PC-9 (cell line): ENCODE data around the gene TLR3. TPM values are rescaled to one million over a fixed set of nuclear protein-coding genes. Genes with fewer than 3 reads are reported as not detected.

ENCODE experiments used
- BruUV-seq: library from RNA; stranded (reverse); fragments of 400-500 nt; replicated peaks from 2 replicates; lab custom pipeline; 2021; lab: Mats Ljungman, UMichigan
- CTCF ChIA-PET: fragments of 300-600 bp; sonication (Branson Sonifier 250); formaldehyde crosslinking; loops from one replicate; lab custom pipeline; 2022; ENCODE audit warnings: antibody characterized with exemption; lab: Charles Lee
- POLR2A ChIA-PET: fragments of 300-600 bp; sonication (Branson Sonifier 250); formaldehyde crosslinking; loops from one replicate; lab custom pipeline; 2022; ENCODE audit warnings: antibody characterized with exemption; ENCODE audit not compliant: unreplicated experiment; lab: Charles Lee
- DNase-seq, 2 experiments: peaks; one replicate each; pipeline versions ENCODE4 v3.0.0 to v3.0.0-alpha.2; 2015 to 2022; ENCODE audit warnings: mixed read lengths in 1 of 2
- H2AFZ ChIP-seq: fragments of 200-600 bp; sonication (generic); 2 replicates; pipeline ENCODE4 v1.8.1; 2017; ENCODE audit warnings: antibody characterized with exemption
- H3F3A ChIP-seq: fragments of 200-600 bp; sonication (generic); 2 replicates; pipeline ENCODE4 v1.8.1; 2017; ENCODE audit warnings: antibody characterized with exemption, mild to moderate bottlenecking, low read depth; ENCODE audit not compliant: insufficient read depth
- H3K27ac ChIP-seq: fragments of 200-600 bp; sonication (generic); 2 replicates; pipeline ENCODE4 v1.6.1; 2016; ENCODE audit warnings: mixed run types
- H3K27me3 ChIP-seq: fragments of 200-600 bp; sonication (generic); 2 replicates; pipeline ENCODE4 v1.6.1; 2016; ENCODE audit warnings: low read depth, mixed run types; ENCODE audit not compliant: insufficient read depth
- H3K36me3 ChIP-seq: fragments of 200-600 bp; sonication (generic); 2 replicates; pipeline ENCODE4 v1.6.1; 2016; ENCODE audit warnings: low read depth, mixed run types
- H3K4me1 ChIP-seq: fragments of 200-600 bp; sonication (generic); replicated peaks from 2 replicates; pipeline ENCODE4 v1.6.1; 2016; ENCODE audit warnings: mixed run types; ENCODE audit not compliant: insufficient read depth
- H3K4me2 ChIP-seq: fragments of 200-600 bp; sonication (generic); 2 replicates; pipeline ENCODE4 v1.6.1; 2017; ENCODE audit warnings: mixed run types
- H3K4me3 ChIP-seq: fragments of 200-600 bp; sonication (generic); 2 replicates; pipeline ENCODE4 v1.6.1; 2016; ENCODE audit warnings: mixed run types
- H3K79me2 ChIP-seq: fragments of 200-600 bp; sonication (generic); 2 replicates; pipeline ENCODE4 v1.6.1; 2017; ENCODE audit warnings: low read depth, mixed run types
- H3K9me2 ChIP-seq: fragments of 200-600 bp; sonication (generic); 2 replicates; pipeline ENCODE4 v1.8.1; 2017; ENCODE audit warnings: mild to moderate bottlenecking; ENCODE audit not compliant: insufficient read depth
- H3K9me3 ChIP-seq: fragments of 200-600 bp; sonication (generic); 2 replicates; pipeline ENCODE4 v1.8.1; 2016; ENCODE audit warnings: low read depth; ENCODE audit not compliant: insufficient read depth
- H4K20me1 ChIP-seq: fragments of 200-600 bp; sonication (generic); 2 replicates; pipeline ENCODE4 v1.8.1; 2017; ENCODE audit not compliant: insufficient read depth
- EZH2 ChIP-seq: fragments of 200-600 bp; sonication (generic); IDR thresholded peaks from 2 replicates; pipeline ENCODE4 v1.8.0; 2017; ENCODE audit warnings: antibody characterized with exemption, low read depth
- intact Hi-C: fragments of 100-400 bp; cut with micrococcal nuclease; formaldehyde crosslinking; loops from one replicate; pipeline ENCODE4 v1.10.0; 2022; ENCODE audit not compliant: unreplicated experiment
- total RNA-seq: library from RNA; stranded (reverse); gene quantifications from 2 replicates; pipeline ENCODE4 v1.2.3, GENCODE V29; 2021
- TF ChIP-seq, protein P1 (sequence below): fragments of 200-600 bp; sonication (generic); conservative IDR thresholded peaks from 2 replicates; pipeline ENCODE4 v1.6.1; 2017; ENCODE audit warnings: mixed run types, antibody characterized with exemption, mild to moderate bottlenecking, moderate library complexity

Gene TLR3
- total RNA-seq, 1 experiment from 2014 or later: 10.3 TPM

- H3K27me3 ChIP-seq: peaks cover 17% of the 10 kb centered on the region
- H3F3A ChIP-seq: no peaks in the 10 kb centered on the region
Observed at GRCh38 chr4:186108391-186108790, 39.4 kb downstream of the TLR3 start.

GRCh38 chr4:186109245-186109644, 40.3 kb downstream of the TLR3 start:
- H3K79me2 ChIP-seq: no peaks in the 10 kb centered on the region
- no peaks in the 10 kb centered on the region for H3K9me2 ChIP-seq
- no peaks in the 10 kb centered on the region for H3K36me3 ChIP-seq
- peaks cover 13% of the 10 kb centered on the region for H3K27me3 ChIP-seq
- H3K4me2 ChIP-seq: no peak overlapping the region
- H2AFZ ChIP-seq: no peak overlapping the region
- H3K4me3 ChIP-seq: no peak overlapping the region
- POLR2A ChIA-PET: no interaction called here
- CTCF ChIA-PET: no interaction called here
- no peaks in the 10 kb centered on the region for H3K4me1 ChIP-seq
- no TSS peak for BruUV-seq
- no peaks in the 10 kb centered on the region for H3K9me3 ChIP-seq
- H3F3A ChIP-seq: no peaks in the 10 kb centered on the region
- intact Hi-C loops: no loop called here
- DNase-seq: no peak
- no peak for TF ChIP-seq EZH2
- TF ChIP-seq, protein P1, sequence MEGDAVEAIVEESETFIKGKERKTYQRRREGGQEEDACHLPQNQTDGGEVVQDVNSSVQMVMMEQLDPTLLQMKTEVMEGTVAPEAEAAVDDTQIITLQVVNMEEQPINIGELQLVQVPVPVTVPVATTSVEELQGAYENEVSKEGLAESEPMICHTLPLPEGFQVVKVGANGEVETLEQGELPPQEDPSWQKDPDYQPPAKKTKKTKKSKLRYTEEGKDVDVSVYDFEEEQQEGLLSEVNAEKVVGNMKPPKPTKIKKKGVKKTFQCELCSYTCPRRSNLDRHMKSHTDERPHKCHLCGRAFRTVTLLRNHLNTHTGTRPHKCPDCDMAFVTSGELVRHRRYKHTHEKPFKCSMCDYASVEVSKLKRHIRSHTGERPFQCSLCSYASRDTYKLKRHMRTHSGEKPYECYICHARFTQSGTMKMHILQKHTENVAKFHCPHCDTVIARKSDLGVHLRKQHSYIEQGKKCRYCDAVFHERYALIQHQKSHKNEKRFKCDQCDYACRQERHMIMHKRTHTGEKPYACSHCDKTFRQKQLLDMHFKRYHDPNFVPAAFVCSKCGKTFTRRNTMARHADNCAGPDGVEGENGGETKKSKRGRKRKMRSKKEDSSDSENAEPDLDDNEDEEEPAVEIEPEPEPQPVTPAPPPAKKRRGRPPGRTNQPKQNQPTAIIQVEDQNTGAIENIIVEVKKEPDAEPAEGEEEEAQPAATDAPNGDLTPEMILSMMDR: no peak
- H4K20me1 ChIP-seq: no peaks in the 10 kb centered on the region
- H3K27ac ChIP-seq: no peak overlapping the region

More at GRCh38 chr4:186108391-186108790, 39.4 kb downstream of the TLR3 start:
- intact Hi-C loops: no loop called here
- Histone ChIP-seq H3K36me3 (no peaks in the 10 kb centered on the region), H3K9me3 (no peaks in the 10 kb centered on the region), H3K4me2 (no peak overlapping the region), H3K4me3 (no peak overlapping the region), H4K20me1 (no peaks in the 10 kb centered on the region), H3K79me2 (no peaks in the 10 kb centered on the region), H3K27ac (no peak overlapping the region), H2AFZ (no peak overlapping the region), H3K9me2 (no peaks in the 10 kb centered on the region), H3K4me1 (no peaks in the 10 kb centered on the region)
- CTCF ChIA-PET: interaction anchor here (0.8 kb wide), 1 partner anchor 821 kb away, joined by 5 read pairs; no protein-coding TSS in a partner anchor
- POLR2A ChIA-PET: no interaction called here
- no peak for DNase-seq
- TF ChIP-seq, protein P1: no peak
- no peak for TF ChIP-seq EZH2
- no TSS peak for BruUV-seq

GRCh38 chr4:186116697-186117096, 47.7 kb downstream of the TLR3 start:
- no peak for DNase-seq
- TF ChIP-seq EZH2: no peak
- TF ChIP-seq, protein P1: no peak
- Histone ChIP-seq H3K9me2 (no peaks in the 10 kb centered on the region), H3K9me3 (no peaks in the 10 kb centered on the region), H3K4me1 (no peaks in the 10 kb centered on the region), H4K20me1 (no peaks in the 10 kb centered on the region), H3K27ac (no peak overlapping the region), H3K79me2 (no peaks in the 10 kb centered on the region), H3K36me3 (no peaks in the 10 kb centered on the region), H3F3A (no peaks in the 10 kb centered on the region), H2AFZ (no peak overlapping the region), H3K4me3 (no peak overlapping the region), H3K27me3 (no peaks in the 10 kb centered on the region), H3K4me2 (no peak overlapping the region)
- POLR2A ChIA-PET: no interaction called here
- intact Hi-C loops: no loop called here
- no TSS peak for BruUV-seq
- CTCF ChIA-PET: no interaction called here
